DMS 273 treated with DMSO at 0.1 percent for 48 hours (cell line): ENCODE results near the gene IQCF6.
"Not testable (repeated sequence)": the region's sequence is repeated elsewhere in the genome, so short reads cannot be mapped to it uniquely, and the experiment has no call there.

Experiments used
- DNase-seq: peaks from one replicate; lab custom pipeline; 2025; lab: John Stamatoyannopoulos, UW

The IQCF6 gene

GRCh38 chr3:51779137-51779536 lies at the start of gene IQCF6:
Gene IQCF6 (minus strand): TSS chr3:51779237. CDS start chr3:51779224, 13 bp downstream.
- DNase-seq: no peak

GRCh38 chr3:51828297-51828696 lies 49.3 kb upstream of the IQCF6 start:
- no peak for DNase-seq

GRCh38 chr3:51819709-51820406 lies 40.8 kb upstream of the IQCF6 start:
- DNase-seq: no peak

GRCh38 chr3:51819151-51819550 lies 40.1 kb upstream of the IQCF6 start:
- DNase-seq: no peak

- no peak for DNase-seq
Observed at GRCh38 chr3:51817375-51817774, 38.3 kb upstream of the IQCF6 start.

DNA sequence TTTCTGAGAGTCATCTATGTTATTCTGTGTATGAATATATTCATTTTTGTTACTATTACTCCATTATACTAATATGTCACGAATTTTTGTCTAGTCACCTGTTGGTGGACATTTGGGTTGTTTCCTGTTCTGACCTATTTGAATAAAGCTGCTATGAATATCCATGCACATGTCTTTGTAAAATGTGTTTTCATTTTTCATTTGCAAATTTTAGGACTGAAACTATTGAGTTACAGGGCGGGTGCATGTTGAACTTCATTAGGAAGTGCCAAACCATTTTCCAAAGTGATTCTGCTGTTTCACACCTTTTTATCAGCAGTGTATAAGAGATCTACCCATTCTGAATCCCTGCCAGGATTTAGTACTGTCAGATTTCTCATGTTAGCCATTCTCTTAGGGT lies 37.7 kb upstream of the IQCF6 start:
- no peak for DNase-seq

GRCh38 chr3:51815614-51816013 lies 36.6 kb upstream of the IQCF6 start:
- no peak for DNase-seq

- DNase-seq: no peak
Observed at GRCh38 chr3:51814034-51814433, 35.0 kb upstream of the IQCF6 start.

DNA sequence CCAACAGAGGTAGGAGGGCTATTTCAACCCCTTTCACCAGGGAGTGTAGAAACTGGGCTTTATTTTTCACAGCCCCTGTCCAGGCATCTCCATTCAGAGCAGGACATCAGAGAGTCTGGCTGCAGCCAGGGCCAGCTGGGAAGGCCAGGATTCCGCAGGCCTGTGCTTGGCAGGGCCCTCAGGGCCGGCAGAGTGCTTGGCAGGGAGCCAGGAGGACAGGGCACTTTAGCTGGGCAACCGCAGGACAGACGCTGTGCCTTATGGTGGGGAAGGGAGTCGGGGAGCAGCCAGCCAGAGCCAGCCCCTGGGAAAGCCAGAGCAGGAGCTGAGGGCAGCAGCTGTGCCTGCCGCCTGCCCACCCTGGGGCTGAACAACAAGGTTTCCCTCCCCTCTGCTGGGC lies 34.5 kb upstream of the IQCF6 start:
- no peak for DNase-seq

GRCh38 chr3:51808934-51809333 lies 29.9 kb upstream of the IQCF6 start:
- DNase-seq: no peak

GRCh38 chr3:51802106-51802703 lies 23.2 kb upstream of the IQCF6 start:
- DNase-seq: no peak

DNA sequence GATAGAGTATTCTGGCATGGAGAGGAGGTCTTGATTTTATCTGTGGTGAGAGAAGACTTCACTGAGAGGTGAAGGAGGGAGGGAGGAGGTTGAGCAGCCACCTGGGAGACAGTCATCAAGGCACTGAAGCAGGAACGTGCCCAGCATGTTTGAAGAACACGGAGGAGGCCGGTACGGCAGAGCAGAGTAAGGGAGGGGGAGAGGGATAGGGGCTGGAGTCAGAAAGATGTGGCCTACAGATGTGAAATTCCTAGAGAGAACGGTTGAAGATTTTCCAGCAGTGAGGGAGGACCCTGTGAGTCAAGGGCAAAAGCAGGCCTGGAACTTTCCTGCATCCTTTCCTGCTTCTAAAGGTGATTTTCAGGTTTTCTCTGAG lies 21.7 kb upstream of the IQCF6 start:
- DNase-seq: no peak

DNA sequence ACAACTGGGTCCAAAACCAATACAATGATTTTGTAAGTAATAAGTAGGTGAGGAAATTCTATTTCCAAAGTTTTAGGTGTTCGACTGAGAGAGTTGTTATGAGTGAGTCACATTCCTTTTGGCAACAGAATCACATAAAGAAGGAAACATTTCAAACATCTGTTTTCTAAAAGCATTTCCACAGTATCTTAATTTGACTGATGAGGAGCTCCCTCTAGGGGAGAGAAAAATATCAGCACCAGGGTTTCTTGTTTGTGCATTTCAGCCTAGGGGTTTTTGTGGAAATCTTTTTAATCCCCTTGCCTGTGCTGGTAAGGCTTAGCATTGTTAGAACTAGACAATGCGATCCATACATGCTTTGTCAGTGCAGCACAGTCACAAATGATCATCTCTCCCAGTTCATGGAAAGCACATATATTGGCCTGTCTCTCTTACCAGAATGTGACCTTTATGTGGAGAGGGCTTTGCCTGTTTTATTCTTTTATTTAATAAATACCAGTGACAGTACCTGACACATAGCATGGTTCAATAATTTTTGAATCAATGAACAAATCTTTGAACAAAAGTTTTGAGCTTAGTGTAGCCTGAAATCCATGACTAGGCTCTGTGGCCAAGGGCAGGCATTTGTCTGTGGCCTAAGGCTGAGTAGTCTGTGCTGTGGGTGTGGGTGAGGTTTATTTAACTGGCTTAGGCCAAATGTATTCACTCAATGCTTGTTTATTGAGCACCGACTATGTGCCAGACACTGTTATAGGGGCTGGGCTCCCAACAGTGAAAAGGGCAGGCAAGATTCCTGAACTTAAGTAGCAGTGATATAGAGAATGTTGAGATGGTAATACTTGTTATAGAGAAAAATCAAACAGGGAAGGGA lies 21.1 kb upstream of the IQCF6 start:
- peak; percentile 50 for DNase-seq

DNA sequence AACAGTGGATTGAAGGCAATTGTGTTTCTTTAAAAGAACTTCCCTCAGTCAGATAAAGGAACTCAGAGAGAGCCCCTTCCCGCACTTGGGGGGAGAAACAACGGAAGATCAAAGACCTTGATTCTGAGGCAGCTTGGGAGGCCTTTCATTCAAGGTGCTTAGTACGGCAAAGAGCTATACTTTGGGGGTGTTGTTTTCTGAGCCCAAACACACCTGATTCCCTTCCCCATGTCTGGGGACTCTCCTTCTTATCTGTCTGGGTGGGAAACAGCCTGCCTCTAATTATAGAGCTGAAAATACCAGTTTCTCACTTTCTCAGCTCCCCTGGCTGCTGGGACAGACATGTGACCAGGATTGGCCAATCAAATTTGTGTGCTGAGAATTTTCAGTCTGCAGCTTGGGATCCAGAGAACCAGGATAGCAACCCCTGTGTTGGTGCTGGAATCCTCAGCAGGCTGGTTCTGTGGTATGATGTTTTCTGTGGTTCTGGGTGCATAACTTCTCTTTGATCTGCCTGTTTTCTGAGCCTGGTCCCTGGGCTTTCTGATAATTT lies 19.4 kb upstream of the IQCF6 start:
- no peak for DNase-seq

GRCh38 chr3:51796854-51797253 lies 17.8 kb upstream of the IQCF6 start:
- no peak for DNase-seq

GRCh38 chr3:51794206-51794605 lies 15.2 kb upstream of the IQCF6 start:
- DNase-seq: no peak

DNA sequence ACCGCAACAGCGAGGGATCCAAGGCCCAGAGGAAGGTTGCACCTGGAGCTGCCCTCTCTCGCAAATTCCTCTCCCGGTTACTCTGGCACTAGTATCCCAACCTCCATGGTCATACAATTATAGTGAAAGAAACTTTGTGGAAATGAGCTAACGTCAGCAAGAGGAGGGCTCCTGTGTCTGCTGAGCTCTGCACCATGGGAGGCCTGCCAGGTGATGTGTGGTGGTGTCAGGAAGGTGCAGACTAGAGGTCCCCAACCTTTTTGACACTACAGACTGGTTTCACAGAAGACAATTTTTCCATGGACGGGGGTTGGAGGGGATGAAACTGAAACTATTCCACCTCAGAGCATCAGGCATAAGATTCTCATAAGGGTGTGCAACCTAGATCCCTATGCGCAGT lies 13.2 kb upstream of the IQCF6 start:
- DNase-seq: no peak

DNA sequence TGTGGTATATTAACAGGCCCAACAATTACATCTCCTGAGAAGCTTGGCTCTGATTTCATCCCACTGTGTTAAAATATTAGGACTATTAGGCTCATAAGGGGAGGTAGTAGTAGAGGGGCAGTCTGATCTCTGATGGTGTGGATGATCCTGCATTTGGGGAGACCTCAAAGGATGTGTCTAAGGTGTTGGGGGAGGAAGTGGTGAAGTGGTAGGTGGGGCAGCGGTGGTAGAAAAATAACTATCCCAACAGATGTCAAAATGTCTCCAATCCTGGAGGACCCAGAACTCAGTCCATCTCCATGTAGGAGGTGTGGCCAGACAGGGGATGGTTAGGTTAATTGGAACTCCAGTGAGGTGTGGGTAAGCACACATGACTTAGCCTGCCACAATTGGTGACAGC lies 10.4 kb upstream of the IQCF6 start:
- DNase-seq: no peak

DNA sequence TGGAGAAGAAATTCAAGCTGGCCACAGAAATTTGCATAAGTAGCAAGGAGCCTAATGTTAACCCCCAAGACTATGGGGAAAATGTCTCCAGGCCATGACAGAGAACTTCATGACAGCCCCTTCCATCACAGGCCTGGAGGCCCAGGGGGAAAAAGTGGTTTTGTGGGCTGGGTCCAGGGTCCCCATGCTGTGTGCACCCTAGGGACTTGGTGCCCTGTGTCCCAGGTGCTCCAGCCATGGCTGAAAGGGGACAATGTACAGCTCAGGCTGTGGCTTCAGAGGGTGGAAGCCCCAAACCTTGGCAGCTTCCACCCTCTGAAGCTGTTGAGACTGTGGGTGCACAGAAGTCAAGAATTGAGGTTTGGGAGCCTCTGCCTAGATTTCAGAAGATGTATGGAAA lies 8.5 kb upstream of the IQCF6 start:
- DNase-seq: not testable (repeated sequence)

DNA sequence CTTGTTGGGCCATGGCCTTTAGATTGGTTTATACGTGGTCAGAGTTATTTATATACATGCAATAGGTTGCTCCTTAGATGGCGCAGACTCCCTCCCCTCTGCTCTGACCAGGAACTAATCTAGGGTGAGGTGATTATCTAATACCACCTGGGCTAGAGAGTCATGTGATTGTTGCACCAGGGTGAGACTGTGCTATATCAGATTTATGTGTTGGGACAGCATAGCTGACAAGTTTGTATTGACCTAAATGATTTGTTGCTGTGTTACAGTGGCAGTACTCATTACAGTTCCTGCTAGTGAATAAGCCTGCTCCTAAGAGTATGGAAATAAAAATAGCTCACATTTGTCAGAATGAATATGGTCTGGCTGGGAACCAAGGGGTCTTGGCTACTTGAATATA lies 7.2 kb upstream of the IQCF6 start:
- DNase-seq: no peak

DNA sequence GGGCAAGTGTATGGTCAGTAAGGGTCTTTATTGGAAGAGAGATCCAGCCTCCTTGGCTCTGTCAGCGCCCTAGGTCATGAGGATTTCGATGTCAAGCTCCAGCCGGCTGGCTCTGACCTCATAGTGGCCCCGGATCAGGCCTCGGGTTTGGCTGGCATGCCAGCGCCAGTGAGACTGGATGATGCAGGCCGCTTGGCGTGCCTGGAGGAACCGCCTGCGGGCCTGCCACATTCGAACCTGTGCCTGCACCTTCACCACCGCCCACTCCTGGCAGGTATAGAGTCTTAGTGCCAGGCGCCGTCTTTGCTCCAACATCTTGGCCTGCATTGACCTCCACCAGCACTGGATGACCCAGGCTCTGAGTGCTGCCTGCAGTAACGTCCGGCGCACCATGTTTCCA lies 483 bp downstream of the IQCF6 start:
- no peak for DNase-seq

GRCh38 chr3:51777985-51778384 lies 1.1 kb downstream of the IQCF6 start:
- DNase-seq: peak; percentile 84

GRCh38 chr3:51773529-51774056 lies 5.4 kb downstream of the IQCF6 start:
- DNase-seq: no peak
